HUES64 (cell line): ENCODE measurements around the gene HSD11B1L.

Experiments
- H3K27ac ChIP-seq: 2 replicates; pipeline ENCODE4 v1.7.0; 2013; ENCODE audit warnings: low read depth, low read length, inconsistent platforms
- H3K27me3 ChIP-seq: 2 replicates; pipeline ENCODE4 v1.6.1; 2013; ENCODE audit warnings: mild to moderate bottlenecking, low read length; ENCODE audit not compliant: insufficient read depth
- H3K36me3 ChIP-seq: 2 replicates; pipeline ENCODE4 v1.6.1; 2013; ENCODE audit warnings: mild to moderate bottlenecking, low read length; ENCODE audit not compliant: insufficient read depth
- H3K4me1 ChIP-seq: 2 replicates; pipeline ENCODE4 v1.6.1; 2013; ENCODE audit warnings: mild to moderate bottlenecking, low read length, moderate library complexity; ENCODE audit not compliant: insufficient read depth
- H3K4me3 ChIP-seq: 2 replicates; pipeline ENCODE4 v1.5.1; 2013; ENCODE audit warnings: mild to moderate bottlenecking, low read length, moderate library complexity
- H3K9ac ChIP-seq: 2 replicates; pipeline ENCODE4 v1.6.1; 2013; ENCODE audit warnings: mild to moderate bottlenecking, low read depth, low read length
- H3K9me3 ChIP-seq: 2 replicates; pipeline ENCODE4 v1.6.1; 2013; ENCODE audit warnings: low read depth, low read length; ENCODE audit not compliant: insufficient read depth
- WGBS: fragments of 150-250, 120-280 bp; methylation state at CpG from one replicate; pipeline ENCODE4 v1.1.7; 2013; ENCODE audit warnings: missing lambda C conversion rate; 5-methylcytosine and 5-hydroxymethylcytosine counted together

The HSD11B1L gene

DNA sequence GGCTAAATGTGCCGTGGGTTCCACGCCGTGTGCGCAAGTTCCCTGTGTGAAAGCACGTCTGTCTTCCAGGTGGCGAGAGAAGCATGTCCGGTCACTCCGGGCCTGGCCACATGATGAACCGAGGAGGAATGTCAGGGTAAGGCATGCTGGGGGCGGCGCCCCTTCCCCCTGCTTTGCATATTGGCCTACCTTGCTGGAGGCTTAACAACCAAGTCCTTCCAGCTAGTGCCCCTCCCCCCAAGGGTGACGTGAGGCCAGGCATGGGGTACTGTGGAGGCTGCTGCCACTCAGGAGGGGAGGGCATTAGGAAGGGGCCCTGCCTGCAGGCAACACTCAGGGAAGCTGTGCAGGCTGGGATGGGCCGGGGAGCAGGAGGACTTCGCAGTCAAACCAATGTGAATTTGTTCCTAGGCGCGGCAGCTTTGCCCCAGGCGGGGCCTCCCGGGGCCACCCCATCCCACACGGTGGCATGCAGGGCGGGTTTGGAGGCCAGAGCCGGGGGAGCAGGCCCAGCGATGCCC is 13.0 kb upstream of the HSD11B1L start:
- H3K4me3 ChIP-seq = no peak overlapping the region
- H3K9me3 ChIP-seq = no peaks in the 10 kb centered on the region
- H3K36me3 ChIP-seq = peaks cover 82% of the 10 kb centered on the region
- peak overlapping the region; percentile 69 for H3K27ac ChIP-seq
- WGBS = 78% methylated on average over 22 of the region's 22 CpGs
- peak overlapping the region; percentile 24; the same call in 1 of the 2 replicates for H3K9ac ChIP-seq
- peaks cover 4% of the 10 kb centered on the region; the same call in 1 of the 2 replicates for H3K4me1 ChIP-seq
- no peaks in the 10 kb centered on the region for H3K27me3 ChIP-seq

DNA sequence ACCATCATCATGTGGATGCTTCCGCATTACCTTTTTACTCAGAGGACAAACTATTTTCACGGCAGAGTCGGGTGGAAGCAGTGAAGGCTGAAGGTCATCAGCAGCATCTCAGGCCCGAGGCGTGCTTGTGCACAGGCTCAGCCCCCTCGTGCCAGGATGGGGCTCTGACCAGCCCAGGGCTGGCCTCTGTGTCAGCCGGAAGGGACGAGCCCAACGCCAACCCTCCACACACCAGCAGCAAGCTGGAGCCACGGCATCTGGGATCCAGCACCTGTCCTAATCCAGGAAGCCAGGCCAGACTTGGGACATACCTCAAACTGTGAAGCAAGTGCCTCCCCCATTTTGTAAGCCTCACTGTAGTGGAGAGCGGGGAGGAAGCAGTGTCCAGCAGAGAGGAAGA is 11.6 kb upstream of the HSD11B1L start:
- H3K9ac ChIP-seq = no peak overlapping the region
- H3K27me3 ChIP-seq = no peaks in the 10 kb centered on the region
- no peaks in the 10 kb centered on the region for H3K9me3 ChIP-seq
- no peak overlapping the region for H3K27ac ChIP-seq
- H3K4me1 ChIP-seq = peaks cover 4% of the 10 kb centered on the region; the same call in 1 of the 2 replicates
- no peak overlapping the region for H3K4me3 ChIP-seq
- 92% methylated on average over 11 of the region's 11 CpGs for WGBS
- H3K36me3 ChIP-seq = peaks cover 72% of the 10 kb centered on the region

DNA sequence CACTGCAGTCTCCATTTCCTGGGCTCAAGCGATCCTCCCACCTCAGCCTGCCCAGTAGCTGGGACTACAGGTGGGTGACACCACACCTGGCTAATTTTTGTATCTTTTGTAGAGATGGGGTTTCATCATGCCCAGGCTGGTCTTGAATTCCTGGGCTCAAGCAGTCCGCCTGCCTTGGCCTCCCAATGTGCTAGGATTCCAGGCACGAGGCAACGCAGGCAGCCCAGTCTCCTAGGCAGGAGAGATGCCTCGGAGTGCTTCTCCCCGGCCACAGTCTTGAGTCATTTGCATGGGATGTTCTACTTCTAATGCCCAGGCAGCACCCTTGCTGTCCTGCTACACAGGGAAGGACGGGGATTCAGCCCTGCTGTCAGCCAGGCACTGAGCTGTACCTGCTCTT is 9.2 kb upstream of the HSD11B1L start:
- Histone ChIP-seq H3K36me3 (peaks cover 48% of the 10 kb centered on the region), H3K27ac (no peak overlapping the region), H3K9ac (no peak overlapping the region), H3K27me3 (no peaks in the 10 kb centered on the region), H3K4me3 (no peak overlapping the region), H3K9me3 (no peaks in the 10 kb centered on the region), H3K4me1 (peaks cover 4% of the 10 kb centered on the region)
- WGBS = 93% methylated on average over 7 of the region's 7 CpGs

DNA sequence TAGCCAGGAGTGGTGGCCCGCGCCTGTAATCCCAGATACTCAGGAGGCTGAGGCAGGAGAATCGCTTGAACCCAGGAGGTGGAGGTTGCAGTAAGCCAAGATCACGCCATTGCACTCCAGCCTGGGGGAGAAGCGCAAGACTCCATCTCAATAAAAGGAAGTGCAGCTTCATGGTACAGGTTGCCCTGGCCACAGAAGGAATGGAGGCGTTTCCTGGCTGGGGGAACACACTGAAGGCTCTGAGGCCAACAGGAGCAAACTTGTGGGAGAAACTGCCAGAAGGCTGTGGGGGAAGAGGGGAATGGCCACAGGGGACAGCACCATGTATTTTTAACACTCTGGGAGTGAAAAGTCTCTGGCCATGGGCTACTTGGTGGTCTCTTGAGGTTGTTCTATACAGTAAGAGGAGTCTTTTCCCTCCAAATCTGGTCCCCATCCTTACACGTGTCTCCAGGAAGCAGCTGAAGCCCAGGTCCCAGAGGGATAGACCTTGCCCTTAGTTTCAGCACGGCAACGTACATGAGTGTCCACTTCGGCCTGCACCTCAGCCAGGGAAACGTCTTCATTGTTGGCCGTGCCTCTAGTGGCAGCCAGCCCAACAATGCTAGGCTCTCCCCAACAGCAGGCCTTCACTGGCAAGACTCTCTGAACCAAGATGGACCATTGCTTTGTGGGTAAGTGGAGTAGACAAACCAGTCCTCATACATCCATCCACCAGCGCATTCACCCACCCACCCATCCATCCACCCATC is 7.9 kb upstream of the HSD11B1L start:
- H3K27ac ChIP-seq = no peak overlapping the region
- 95% methylated on average over 13 of the region's 13 CpGs for WGBS

DNA sequence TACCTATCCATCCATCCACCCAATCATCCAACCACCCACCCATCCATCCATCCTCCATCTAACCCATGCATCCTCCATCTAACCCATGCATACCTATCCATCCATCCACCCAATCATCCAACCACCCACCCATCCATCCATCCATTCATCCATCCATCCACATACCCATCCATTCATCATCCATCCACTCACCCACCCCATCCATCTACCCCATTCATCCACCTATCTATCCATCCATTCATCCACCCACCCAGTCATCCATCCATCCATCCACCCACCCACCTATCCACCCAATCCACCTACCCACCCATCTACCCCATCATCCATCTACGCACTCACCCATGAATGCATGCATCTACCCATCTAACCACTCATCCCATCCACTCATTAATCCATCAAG is 7.1 kb upstream of the HSD11B1L start:
- Histone ChIP-seq H3K27ac (no peak overlapping the region), H3K4me1 (no peaks in the 10 kb centered on the region; the same call in 1 of the 2 replicates), H3K4me3 (no peak overlapping the region), H3K27me3 (no peaks in the 10 kb centered on the region), H3K9me3 (no peaks in the 10 kb centered on the region), H3K36me3 (peaks cover 28% of the 10 kb centered on the region), H3K9ac (no peak overlapping the region)
- 98% methylated on average over 1 of the region's 1 CpG for WGBS

More for the DNA sequence above, 7.9 kb upstream of the HSD11B1L start:
- Histone ChIP-seq H3K27me3 (no peaks in the 10 kb centered on the region), H3K36me3 (peaks cover 35% of the 10 kb centered on the region), H3K9ac (no peak overlapping the region), H3K4me3 (no peak overlapping the region), H3K4me1 (peaks cover 3% of the 10 kb centered on the region), H3K9me3 (no peaks in the 10 kb centered on the region)

DNA sequence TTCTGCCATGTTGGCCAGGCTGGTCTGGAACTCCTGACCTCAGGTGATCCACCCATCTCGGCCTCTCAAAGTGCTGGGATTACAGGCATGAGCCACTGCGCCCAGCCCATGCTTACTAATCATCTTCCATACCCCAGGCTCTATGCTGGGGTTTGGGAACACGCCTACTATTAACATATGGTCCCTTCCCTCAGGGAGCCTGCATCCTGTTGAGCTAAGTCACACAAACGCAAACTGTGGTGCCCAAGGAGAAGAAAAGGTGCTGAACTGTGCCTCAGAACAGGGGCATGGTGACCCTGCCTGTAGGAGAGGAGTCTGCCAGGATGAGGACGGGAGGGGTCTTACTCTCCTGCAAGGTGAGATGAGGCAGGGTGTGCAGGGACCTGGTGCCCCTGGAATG is 6.1 kb upstream of the HSD11B1L start:
- peaks cover 18% of the 10 kb centered on the region for H3K36me3 ChIP-seq
- WGBS = 89% methylated on average over 5 of the region's 5 CpGs
- no peak overlapping the region for H3K4me3 ChIP-seq
- no peaks in the 10 kb centered on the region; the same call in 1 of the 2 replicates for H3K4me1 ChIP-seq
- H3K27me3 ChIP-seq = no peaks in the 10 kb centered on the region
- H3K9me3 ChIP-seq = no peaks in the 10 kb centered on the region
- peak overlapping the region; percentile 31; the same call in 1 of the 2 replicates for H3K9ac ChIP-seq
- no peak overlapping the region for H3K27ac ChIP-seq

DNA sequence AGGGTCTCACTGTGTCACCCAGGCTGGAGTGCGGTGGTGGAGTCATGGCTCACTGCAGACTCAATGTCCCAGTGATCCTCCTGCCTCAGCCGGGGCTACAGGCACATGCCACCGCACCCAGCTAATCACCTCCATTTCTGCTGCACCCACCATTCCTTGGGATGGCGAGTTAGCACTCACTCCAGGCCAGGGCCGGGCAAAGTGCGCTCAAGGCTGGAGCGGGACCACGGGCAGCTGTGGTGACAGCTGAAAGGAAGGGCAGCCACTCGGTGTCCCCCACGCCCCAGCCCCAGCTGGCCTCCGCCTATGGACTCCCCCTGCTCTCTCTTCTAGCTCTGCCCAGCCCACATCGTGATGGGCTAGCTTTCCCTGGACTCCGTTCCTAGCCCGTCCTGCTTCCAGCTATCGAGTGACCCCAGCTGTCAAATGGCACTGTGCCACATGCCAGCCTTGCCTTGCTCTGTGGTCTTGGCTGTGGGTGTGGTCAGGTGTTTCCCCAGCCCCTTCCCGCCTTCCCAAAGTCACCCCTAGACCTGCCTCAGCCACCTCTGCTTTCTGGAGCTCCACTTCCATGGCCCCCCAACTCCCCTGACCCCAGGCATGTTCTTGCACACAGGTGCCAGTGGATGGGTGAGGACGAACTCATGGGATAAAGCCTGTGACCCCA is 4.6 kb upstream of the HSD11B1L start:
- H3K9me3 ChIP-seq = no peaks in the 10 kb centered on the region
- peaks cover 13% of the 10 kb centered on the region; the same call in 1 of the 2 replicates for H3K36me3 ChIP-seq
- H3K4me3 ChIP-seq = no peak overlapping the region
- 94% methylated on average over 17 of the region's 17 CpGs for WGBS
- H3K9ac ChIP-seq = no peak overlapping the region
- no peak overlapping the region for H3K27ac ChIP-seq
- no peaks in the 10 kb centered on the region for H3K27me3 ChIP-seq
- no peaks in the 10 kb centered on the region; the same call in 1 of the 2 replicates for H3K4me1 ChIP-seq

DNA sequence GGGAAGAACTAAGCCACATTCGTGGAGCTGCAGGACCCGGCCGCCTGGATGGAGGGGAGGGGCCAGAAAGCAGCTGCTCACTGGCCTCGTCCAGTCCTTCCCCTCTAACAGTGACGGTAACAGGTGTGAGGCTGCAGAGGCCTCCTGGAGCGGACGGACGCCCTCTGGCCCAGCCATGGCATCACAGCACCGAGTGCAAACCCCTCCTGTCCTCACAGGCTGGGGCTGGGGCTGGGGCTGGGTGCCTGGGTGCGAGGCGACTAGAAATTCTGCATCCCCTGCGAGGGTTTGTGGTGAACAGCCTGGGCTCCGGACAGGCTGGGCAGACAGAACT is 4.1 kb upstream of the HSD11B1L start:
- H3K4me1 ChIP-seq = no peaks in the 10 kb centered on the region; the same call in 1 of the 2 replicates
- no peaks in the 10 kb centered on the region for H3K9me3 ChIP-seq
- no peaks in the 10 kb centered on the region for H3K27me3 ChIP-seq
- WGBS = 90% methylated on average over 13 of the region's 13 CpGs
- H3K36me3 ChIP-seq = peaks cover 8% of the 10 kb centered on the region; the same call in 1 of the 2 replicates
- H3K4me3 ChIP-seq = no peak overlapping the region
- no peak overlapping the region for H3K9ac ChIP-seq
- H3K27ac ChIP-seq = no peak overlapping the region

DNA sequence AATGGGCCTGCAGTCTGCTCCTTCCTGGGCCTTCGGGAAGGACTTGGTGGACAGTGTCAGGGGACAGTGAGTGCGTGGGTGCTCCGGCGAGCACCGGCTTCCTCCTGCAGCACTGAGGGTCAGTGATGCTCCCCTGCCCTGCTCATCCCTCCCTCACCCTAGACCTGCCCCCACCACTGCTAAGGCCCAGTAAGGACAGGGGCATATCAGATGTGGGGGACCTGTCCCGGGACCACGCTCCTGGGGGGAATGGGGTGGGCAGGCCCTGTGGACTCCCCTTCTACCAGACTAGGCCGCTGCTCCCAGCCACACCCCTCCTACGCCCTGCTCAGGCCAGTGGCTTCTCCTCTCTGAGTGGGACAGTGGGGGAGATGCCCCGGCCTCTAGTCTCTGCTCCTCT is 3.7 kb upstream of the HSD11B1L start:
- Histone ChIP-seq H3K27me3 (no peaks in the 10 kb centered on the region), H3K36me3 (peaks cover 5% of the 10 kb centered on the region; the same call in 1 of the 2 replicates), H3K4me1 (no peaks in the 10 kb centered on the region; the same call in 1 of the 2 replicates), H3K9me3 (no peaks in the 10 kb centered on the region), H3K4me3 (no peak overlapping the region), H3K27ac (no peak overlapping the region), H3K9ac (no peak overlapping the region)
- WGBS = 90% methylated on average over 10 of the region's 10 CpGs

DNA sequence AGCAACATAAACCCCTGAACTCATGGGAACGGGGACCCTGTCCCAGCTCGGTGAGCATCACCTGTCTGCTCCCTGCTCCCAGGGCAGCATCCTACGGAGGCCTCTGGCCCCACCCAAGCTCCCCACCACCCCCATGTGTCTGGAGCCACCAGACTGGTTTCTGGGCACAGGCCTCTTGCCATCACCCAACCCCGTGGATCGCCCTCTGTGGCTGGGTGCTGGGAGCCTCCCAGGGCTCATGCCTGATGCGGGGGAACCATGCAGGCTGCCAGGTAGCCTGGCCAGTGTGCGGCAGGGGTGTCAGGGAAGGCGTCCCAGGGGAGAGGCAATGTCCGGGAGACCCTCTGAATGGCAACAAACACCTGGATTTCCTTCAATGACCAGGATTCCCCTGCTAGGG is 3.2 kb upstream of the HSD11B1L start:
- H3K27ac ChIP-seq = no peak overlapping the region

DNA sequence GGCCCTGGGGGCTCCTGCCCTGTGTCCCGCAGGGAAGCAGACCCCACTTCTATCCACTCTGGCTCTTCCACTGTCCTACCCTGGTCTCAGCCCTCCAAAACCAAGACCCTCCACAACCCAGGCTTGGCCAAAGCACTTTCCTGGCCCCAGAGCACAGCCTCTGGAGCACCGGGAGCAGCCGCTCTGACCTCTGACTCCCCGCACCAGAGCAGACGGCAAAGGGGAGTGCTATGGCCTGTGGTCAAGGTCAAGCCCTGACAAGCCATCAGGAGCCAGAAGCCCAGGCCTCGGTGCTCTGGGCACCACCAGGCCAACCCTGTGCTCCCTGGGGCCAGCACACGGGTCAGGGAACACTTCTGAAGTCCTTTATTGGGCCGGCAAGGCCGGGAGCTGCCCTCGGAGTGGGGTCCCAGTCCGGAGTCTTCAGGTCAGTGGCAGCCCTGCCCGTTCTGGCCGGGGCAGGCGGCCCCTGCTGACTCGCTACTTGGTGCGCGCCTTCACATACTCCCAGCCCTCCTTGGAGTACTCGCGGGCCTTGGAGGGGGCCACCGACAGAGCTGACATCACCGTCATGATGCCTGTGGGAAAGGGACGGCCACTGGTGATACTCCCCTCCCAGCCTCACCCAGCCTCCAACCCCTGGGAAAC is 2.6 kb upstream of the HSD11B1L start:
- WGBS = 94% methylated on average over 21 of the region's 22 CpGs
- Histone ChIP-seq H3K36me3 (no peaks in the 10 kb centered on the region), H3K27ac (no peak overlapping the region), H3K4me1 (no peaks in the 10 kb centered on the region; the same call in 1 of the 2 replicates), H3K9me3 (no peaks in the 10 kb centered on the region), H3K9ac (no peak overlapping the region), H3K4me3 (no peak overlapping the region), H3K27me3 (no peaks in the 10 kb centered on the region)

More for the DNA sequence above, 3.2 kb upstream of the HSD11B1L start:
- 93% methylated on average over 9 of the region's 9 CpGs for WGBS
- Histone ChIP-seq H3K4me3 (no peak overlapping the region), H3K27me3 (no peaks in the 10 kb centered on the region), H3K36me3 (peaks cover 5% of the 10 kb centered on the region; the same call in 1 of the 2 replicates), H3K4me1 (no peaks in the 10 kb centered on the region; the same call in 1 of the 2 replicates), H3K9me3 (no peaks in the 10 kb centered on the region), H3K9ac (no peak overlapping the region)
